WTC11 (cell line): ENCODE results near the gene PHF21B. TPM values are rescaled to one million over a fixed set of nuclear protein-coding genes. Genes with fewer than 3 reads are reported as not detected.
"Not testable (repeated sequence)": the region's sequence is repeated elsewhere in the genome, so short reads cannot be mapped to it uniquely, and the experiment has no call there.

Experiments
- ATAC-seq: fragments of 200-7000 bp; cut with Tn5 transposase; 2 replicates; pipeline ENCODE4 v1.10.0; 2021; ENCODE audit warnings: mild to moderate bottlenecking, moderate library complexity
- CTCF ChIA-PET: fragments of 300-600 bp; sonication (Branson Sonifier 250); formaldehyde crosslinking; loops from one replicate; lab custom pipeline; 2021; ENCODE audit warnings: antibody characterized with exemption; lab: Charles Lee
- POLR2A ChIA-PET: fragments of 350-600 bp; sonication (Branson Sonifier 250); formaldehyde crosslinking; loops from one replicate; lab custom pipeline; 2021; ENCODE audit warnings: antibody characterized with exemption; lab: Charles Lee
- DNase-seq: peaks from one replicate; pipeline ENCODE4 v3.0.0; 2021; ENCODE audit warnings: low spot score
- H3K27ac Mint-ChIP-seq: 2 replicates; pipeline ENCODE4 v1.8.0; 2021; ENCODE audit warnings: mixed read lengths
- H3K27me3 Mint-ChIP-seq: 2 replicates; pipeline ENCODE4 v1.8.0; 2021; ENCODE audit warnings: low read depth, mild to moderate bottlenecking, moderate library complexity, mixed read lengths
- H3K36me3 Mint-ChIP-seq: 2 replicates; pipeline ENCODE4 v1.8.0; 2021; ENCODE audit warnings: mixed read lengths
- H3K4me1 Mint-ChIP-seq: 2 replicates; pipeline ENCODE4 v1.8.0; 2022; ENCODE audit warnings: mixed read lengths
- H3K4me3 Mint-ChIP-seq: 2 replicates; pipeline ENCODE4 v1.8.0; 2021; ENCODE audit warnings: mild to moderate bottlenecking, moderate library complexity, mixed read lengths
- H3K9me3 Mint-ChIP-seq: 2 replicates; pipeline ENCODE4 v1.8.0; 2021; ENCODE audit warnings: mixed read lengths
- CREB1 ChIP-seq: sonication (generic); formaldehyde crosslinking; IDR thresholded peaks from 2 replicates; pipeline ENCODE4 v1.8.0; 2023; ENCODE audit warnings: mild to moderate bottlenecking, missing genetic modification reagents
- CREM ChIP-seq: sonication (generic); formaldehyde crosslinking; IDR thresholded peaks from 2 replicates; pipeline ENCODE4 v1.8.1; 2022; ENCODE audit warnings: mild to moderate bottlenecking, missing genetic modification reagents, moderate library complexity
- EMX1 ChIP-seq: fragments of 250-450 bp; sonication (Bioruptor Pico); IDR thresholded peaks from 2 replicates; pipeline ENCODE4 v1.8.0; 2021; ENCODE audit warnings: mild to moderate bottlenecking
- FOXP1 ChIP-seq: sonication (generic); formaldehyde crosslinking; IDR thresholded peaks from 2 replicates; pipeline ENCODE4 v1.8.0; 2022; ENCODE audit warnings: missing genetic modification reagents, mild to moderate bottlenecking, moderate library complexity, borderline replicate concordance
- GRHL2 ChIP-seq: fragments of 250-450 bp; sonication (Bioruptor Pico); IDR thresholded peaks from 2 replicates; pipeline ENCODE4 v1.8.0; 2022; ENCODE audit warnings: mild to moderate bottlenecking, moderate library complexity; ENCODE audit not compliant: insufficient replicate concordance, severe bottlenecking
- IRF2 ChIP-seq: sonication (generic); formaldehyde crosslinking; IDR thresholded peaks from 2 replicates; pipeline ENCODE4 v1.8.0; 2022; ENCODE audit warnings: low read depth, missing genetic modification reagents, borderline replicate concordance
- PRRX2 ChIP-seq: fragments of 250-450 bp; sonication (Bioruptor Pico); IDR thresholded peaks from 2 replicates; pipeline ENCODE4 v1.8.0; 2021; ENCODE audit warnings: mild to moderate bottlenecking
- SMAD4 ChIP-seq: sonication (generic); formaldehyde crosslinking; IDR thresholded peaks from 2 replicates; pipeline ENCODE4 v1.8.0; 2022; ENCODE audit warnings: mild to moderate bottlenecking, missing genetic modification reagents
- SOX15 ChIP-seq: fragments of 250-450 bp; sonication (Bioruptor Pico); IDR thresholded peaks from 2 replicates; pipeline ENCODE4 v1.9.0; 2021; ENCODE audit warnings: mild to moderate bottlenecking
- ZNF138 ChIP-seq: sonication (generic); formaldehyde crosslinking; conservative IDR thresholded peaks from 2 replicates; pipeline ENCODE4 v1.8.1; 2022; ENCODE audit warnings: mild to moderate bottlenecking, moderate library complexity, missing genetic modification reagents
- ZNF219 ChIP-seq: sonication (generic); formaldehyde crosslinking; IDR thresholded peaks from 2 replicates; pipeline ENCODE4 v1.8.0; 2023; ENCODE audit warnings: missing genetic modification reagents, mild to moderate bottlenecking, borderline replicate concordance
- ZNF423 ChIP-seq: fragments of 250-450 bp; sonication (Bioruptor Pico); IDR thresholded peaks from 2 replicates; pipeline ENCODE4 v2.1.2; 2022; ENCODE audit warnings: mild to moderate bottlenecking, moderate library complexity
- total RNA-seq: library from RNA; stranded (reverse); gene quantifications from 3 replicates; pipeline ENCODE4 v1.2.3, GENCODE V29; 2021
- TF ChIP-seq, protein P1 (sequence below): sonication (generic); formaldehyde crosslinking; IDR thresholded peaks from 2 replicates; pipeline ENCODE4 v1.8.1; 2023; ENCODE audit warnings: mild to moderate bottlenecking, missing genetic modification reagents
- TF ChIP-seq, protein P2 (sequence below): fragments of 250-450 bp; sonication (Bioruptor Pico); IDR thresholded peaks from 2 replicates; pipeline ENCODE4 v1.9.0; 2021; ENCODE audit warnings: moderate library complexity, mild to moderate bottlenecking, inconsistent platforms, borderline replicate concordance
- TF ChIP-seq, protein P3 (sequence below): sonication (generic); formaldehyde crosslinking; IDR thresholded peaks from 2 replicates; pipeline ENCODE4 v1.8.1; 2023; ENCODE audit warnings: mild to moderate bottlenecking, missing genetic modification reagents
- TF ChIP-seq, protein P4 (sequence below): sonication (generic); formaldehyde crosslinking; IDR thresholded peaks from 2 replicates; pipeline ENCODE4 v1.8.1; 2022; ENCODE audit warnings: mild to moderate bottlenecking, missing genetic modification reagents, moderate library complexity, borderline replicate concordance
- TF ChIP-seq, protein P5 (sequence below): fragments of 250-450 bp; sonication (Bioruptor Pico); IDR thresholded peaks from 2 replicates; pipeline ENCODE4 v2.1.2; 2022; ENCODE audit warnings: mild to moderate bottlenecking, moderate library complexity
- TF ChIP-seq, protein P6 (sequence below): sonication (generic); formaldehyde crosslinking; IDR thresholded peaks from 2 replicates; pipeline ENCODE4 v1.8.1; 2023; ENCODE audit warnings: mild to moderate bottlenecking, moderate library complexity, missing genetic modification reagents
- TF ChIP-seq, protein P7 (sequence below): sonication (generic); formaldehyde crosslinking; IDR thresholded peaks from 2 replicates; pipeline ENCODE4 v1.8.0; 2023; ENCODE audit warnings: missing genetic modification reagents
- TF ChIP-seq, protein P8 (sequence below): sonication (generic); formaldehyde crosslinking; IDR thresholded peaks from 2 replicates; pipeline ENCODE4 v1.8.1; 2023; ENCODE audit warnings: mild to moderate bottlenecking, missing genetic modification reagents, moderate library complexity

The PHF21B gene
- total RNA-seq, 1 experiment from 2014 or later, result 107 TPM

DNA sequence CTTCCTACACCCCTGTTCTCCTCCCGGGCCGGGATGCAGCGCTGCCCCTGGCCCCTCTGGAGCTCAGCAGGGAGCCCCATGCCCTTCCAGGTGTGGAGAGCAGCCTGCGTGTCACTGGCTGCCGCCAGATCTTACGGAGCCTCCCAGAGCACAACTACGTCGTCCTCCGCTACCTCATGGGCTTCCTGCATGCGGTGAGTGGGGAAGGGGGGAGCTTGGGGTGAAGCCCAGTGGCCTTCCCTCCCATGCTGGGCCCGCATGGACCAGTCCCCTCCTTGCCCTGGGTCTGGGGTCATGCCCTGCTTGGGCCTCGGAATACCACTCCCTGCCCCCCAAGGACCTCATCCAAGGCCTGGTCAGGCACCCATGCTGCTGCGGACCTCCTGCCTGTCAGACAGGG lies 150.2 kb downstream of the PHF21B start:
- ChIA-PET CTCF (interaction anchor here (1.1 kb wide), 1 partner anchor 39 kb away, joined by 4 read pairs; no protein-coding TSS in a partner anchor), POLR2A (no interaction called here)
- DNase-seq (no peak), ATAC-seq (no peak)
- Mint-ChIP-seq H3K4me1 (no peaks in the 10 kb centered on the region), H3K27ac (no peak overlapping the region), H3K27me3 (no peaks in the 10 kb centered on the region), H3K36me3 (peaks cover 31% of the 10 kb centered on the region), H3K9me3 (no peaks in the 10 kb centered on the region), H3K4me3 (no peak overlapping the region)
- TF ChIP-seq SOX15 (CRISPR knock-in tag) (no peak), SMAD4 (CRISPR knock-in tag) (no peak), PRRX2 (no peak), ZNF423 (no peak), ZNF138 (CRISPR knock-in tag) (no peak), ZNF219 (CRISPR knock-in tag) (no peak), EMX1 (CRISPR knock-in tag) (no peak), CREB1 (CRISPR knock-in tag) (no peak), FOXP1 (CRISPR knock-in tag) (no peak), CREM (CRISPR knock-in tag) (no peak), GRHL2 (CRISPR knock-in tag) (no peak), IRF2 (CRISPR knock-in tag) (no peak)
- TF ChIP-seq, protein P1, sequence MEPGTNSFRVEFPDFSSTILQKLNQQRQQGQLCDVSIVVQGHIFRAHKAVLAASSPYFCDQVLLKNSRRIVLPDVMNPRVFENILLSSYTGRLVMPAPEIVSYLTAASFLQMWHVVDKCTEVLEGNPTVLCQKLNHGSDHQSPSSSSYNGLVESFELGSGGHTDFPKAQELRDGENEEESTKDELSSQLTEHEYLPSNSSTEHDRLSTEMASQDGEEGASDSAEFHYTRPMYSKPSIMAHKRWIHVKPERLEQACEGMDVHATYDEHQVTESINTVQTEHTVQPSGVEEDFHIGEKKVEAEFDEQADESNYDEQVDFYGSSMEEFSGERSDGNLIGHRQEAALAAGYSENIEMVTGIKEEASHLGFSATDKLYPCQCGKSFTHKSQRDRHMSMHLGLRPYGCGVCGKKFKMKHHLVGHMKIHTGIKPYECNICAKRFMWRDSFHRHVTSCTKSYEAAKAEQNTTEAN (CRISPR knock-in tag), result no peak
- TF ChIP-seq, protein P2, sequence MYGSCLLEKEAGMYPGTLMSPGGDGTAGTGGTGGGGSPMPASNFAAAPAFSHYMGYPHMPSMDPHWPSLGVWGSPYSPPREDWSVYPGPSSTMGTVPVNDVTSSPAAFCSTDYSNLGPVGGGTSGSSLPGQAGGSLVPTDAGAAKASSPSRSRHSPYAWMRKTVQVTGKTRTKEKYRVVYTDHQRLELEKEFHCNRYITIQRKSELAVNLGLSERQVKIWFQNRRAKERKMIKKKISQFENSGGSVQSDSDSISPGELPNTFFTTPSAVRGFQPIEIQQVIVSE (CRISPR knock-in tag), result no peak
- TF ChIP-seq, protein P3, sequence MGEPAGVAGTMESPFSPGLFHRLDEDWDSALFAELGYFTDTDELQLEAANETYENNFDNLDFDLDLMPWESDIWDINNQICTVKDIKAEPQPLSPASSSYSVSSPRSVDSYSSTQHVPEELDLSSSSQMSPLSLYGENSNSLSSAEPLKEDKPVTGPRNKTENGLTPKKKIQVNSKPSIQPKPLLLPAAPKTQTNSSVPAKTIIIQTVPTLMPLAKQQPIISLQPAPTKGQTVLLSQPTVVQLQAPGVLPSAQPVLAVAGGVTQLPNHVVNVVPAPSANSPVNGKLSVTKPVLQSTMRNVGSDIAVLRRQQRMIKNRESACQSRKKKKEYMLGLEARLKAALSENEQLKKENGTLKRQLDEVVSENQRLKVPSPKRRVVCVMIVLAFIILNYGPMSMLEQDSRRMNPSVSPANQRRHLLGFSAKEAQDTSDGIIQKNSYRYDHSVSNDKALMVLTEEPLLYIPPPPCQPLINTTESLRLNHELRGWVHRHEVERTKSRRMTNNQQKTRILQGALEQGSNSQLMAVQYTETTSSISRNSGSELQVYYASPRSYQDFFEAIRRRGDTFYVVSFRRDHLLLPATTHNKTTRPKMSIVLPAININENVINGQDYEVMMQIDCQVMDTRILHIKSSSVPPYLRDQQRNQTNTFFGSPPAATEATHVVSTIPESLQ (CRISPR knock-in tag), result no peak
- TF ChIP-seq, protein P4, sequence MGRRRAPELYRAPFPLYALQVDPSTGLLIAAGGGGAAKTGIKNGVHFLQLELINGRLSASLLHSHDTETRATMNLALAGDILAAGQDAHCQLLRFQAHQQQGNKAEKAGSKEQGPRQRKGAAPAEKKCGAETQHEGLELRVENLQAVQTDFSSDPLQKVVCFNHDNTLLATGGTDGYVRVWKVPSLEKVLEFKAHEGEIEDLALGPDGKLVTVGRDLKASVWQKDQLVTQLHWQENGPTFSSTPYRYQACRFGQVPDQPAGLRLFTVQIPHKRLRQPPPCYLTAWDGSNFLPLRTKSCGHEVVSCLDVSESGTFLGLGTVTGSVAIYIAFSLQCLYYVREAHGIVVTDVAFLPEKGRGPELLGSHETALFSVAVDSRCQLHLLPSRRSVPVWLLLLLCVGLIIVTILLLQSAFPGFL (CRISPR knock-in tag), result no peak
- TF ChIP-seq, protein P5, sequence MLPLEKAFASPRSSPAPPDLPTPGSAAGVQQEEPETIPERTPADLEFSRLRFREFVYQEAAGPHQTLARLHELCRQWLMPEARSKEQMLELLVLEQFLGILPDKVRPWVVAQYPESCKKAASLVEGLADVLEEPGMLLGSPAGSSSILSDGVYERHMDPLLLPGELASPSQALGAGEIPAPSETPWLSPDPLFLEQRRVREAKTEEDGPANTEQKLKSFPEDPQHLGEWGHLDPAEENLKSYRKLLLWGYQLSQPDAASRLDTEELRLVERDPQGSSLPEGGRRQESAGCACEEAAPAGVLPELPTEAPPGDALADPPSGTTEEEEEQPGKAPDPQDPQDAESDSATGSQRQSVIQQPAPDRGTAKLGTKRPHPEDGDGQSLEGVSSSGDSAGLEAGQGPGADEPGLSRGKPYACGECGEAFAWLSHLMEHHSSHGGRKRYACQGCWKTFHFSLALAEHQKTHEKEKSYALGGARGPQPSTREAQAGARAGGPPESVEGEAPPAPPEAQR, result no peak
- TF ChIP-seq, protein P6, sequence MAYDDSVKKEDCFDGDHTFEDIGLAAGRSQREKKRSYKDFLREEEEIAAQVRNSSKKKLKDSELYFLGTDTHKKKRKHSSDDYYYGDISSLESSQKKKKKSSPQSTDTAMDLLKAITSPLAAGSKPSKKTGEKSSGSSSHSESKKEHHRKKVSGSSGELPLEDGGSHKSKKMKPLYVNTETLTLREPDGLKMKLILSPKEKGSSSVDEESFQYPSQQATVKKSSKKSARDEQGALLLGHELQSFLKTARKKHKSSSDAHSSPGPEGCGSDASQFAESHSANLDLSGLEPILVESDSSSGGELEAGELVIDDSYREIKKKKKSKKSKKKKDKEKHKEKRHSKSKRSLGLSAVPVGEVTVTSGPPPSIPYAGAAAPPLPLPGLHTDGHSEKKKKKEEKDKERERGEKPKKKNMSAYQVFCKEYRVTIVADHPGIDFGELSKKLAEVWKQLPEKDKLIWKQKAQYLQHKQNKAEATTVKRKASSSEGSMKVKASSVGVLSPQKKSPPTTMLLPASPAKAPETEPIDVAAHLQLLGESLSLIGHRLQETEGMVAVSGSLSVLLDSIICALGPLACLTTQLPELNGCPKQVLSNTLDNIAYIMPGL, result no peak
- TF ChIP-seq, protein P7, sequence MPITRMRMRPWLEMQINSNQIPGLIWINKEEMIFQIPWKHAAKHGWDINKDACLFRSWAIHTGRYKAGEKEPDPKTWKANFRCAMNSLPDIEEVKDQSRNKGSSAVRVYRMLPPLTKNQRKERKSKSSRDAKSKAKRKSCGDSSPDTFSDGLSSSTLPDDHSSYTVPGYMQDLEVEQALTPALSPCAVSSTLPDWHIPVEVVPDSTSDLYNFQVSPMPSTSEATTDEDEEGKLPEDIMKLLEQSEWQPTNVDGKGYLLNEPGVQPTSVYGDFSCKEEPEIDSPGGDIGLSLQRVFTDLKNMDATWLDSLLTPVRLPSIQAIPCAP (CRISPR knock-in tag), result no peak
- TF ChIP-seq, protein P8, sequence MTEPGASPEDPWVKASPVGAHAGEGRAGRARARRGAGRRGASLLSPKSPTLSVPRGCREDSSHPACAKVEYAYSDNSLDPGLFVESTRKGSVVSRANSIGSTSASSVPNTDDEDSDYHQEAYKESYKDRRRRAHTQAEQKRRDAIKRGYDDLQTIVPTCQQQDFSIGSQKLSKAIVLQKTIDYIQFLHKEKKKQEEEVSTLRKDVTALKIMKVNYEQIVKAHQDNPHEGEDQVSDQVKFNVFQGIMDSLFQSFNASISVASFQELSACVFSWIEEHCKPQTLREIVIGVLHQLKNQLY (CRISPR knock-in tag), result no peak

DNA sequence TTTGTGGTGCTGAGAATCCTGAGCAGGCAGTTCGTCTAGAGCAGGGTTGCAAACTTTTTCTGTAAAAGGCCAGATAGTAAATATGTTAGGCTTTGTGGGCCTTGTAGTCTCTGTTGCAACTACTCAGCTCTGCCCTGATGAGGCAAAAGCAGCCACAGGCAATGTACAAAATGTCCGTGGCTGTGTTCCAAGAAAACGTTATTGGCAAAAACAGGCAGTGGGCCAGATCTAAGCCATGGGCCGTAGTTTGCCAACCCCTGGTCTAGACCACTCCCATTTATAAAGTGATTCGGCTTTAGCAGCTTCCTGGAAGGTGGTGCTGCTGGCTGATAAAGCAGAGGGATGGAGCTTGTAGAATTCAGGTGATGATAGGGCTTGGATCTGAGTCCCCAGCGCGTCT lies 151.0 kb downstream of the PHF21B start:
- ATAC-seq, H3K27ac Mint-ChIP-seq, H3K4me3 Mint-ChIP-seq, H3K4me1 Mint-ChIP-seq, H3K9me3 Mint-ChIP-seq, H3K27me3 Mint-ChIP-seq, DNase-seq, POLR2A ChIA-PET: not testable (repeated sequence)
- CTCF ChIA-PET, result interaction anchor here (1.1 kb wide), 1 partner anchor 38 kb away, joined by 4 read pairs; no protein-coding TSS in a partner anchor
- peaks cover 31% of the 10 kb centered on the region for H3K36me3 Mint-ChIP-seq
